ENCODE results near the gene FOSL1. TPM values are rescaled to one million over a fixed set of nuclear protein-coding genes. Genes with fewer than 3 reads are reported as not detected.

FOSL1 gene
- total RNA-seq, 2 experiments from 2014 or later, result 0.88 TPM; not detected in 1

DNA sequence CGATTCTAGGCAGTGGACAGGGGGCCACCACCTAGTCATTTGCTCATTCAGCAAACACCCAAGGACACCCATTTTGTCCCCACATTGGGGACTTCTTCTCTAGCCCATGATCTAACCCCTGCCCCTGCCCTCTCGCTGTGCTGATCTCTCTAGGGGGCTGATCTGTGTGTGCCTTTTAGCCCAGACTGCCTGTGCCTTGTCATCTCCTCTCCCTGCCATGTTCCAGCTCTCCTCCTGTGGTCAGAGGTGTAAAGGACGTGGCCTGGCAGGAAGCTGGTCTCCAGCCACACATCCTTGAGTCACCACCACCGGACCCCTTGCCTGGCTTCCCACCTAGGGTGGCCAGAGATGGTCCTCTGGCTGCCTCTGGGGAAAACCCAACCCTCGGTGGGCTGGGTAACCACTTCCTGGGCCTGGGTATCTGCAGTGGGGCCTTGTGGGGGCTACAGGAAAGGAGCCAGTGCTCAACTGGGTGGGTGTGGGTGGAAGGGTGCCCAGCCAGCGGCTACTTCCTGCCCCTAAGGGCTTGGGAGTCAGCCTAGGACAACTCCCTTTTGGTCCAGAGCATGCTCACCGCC, 19.3 kb downstream of the FOSL1 start:
- CTCF ChIA-PET (ENCODE audit: unreplicated experiment), result interaction anchor here (0.5 kb wide), 1 partner anchor 7 kb away, joined by 6 read pairs; the partner anchor contains the start of gene FIBP
- Histone ChIP-seq H3K36me3 (ENCODE audit: insufficient read depth, low read length) (peaks cover 41% of the 10 kb centered on the region), H2AFZ (ENCODE audit: low read length) (no peak overlapping the region), H3K4me2 (ENCODE audit: low read length) (no peak overlapping the region), H3K79me2 (ENCODE audit: insufficient read depth, low read depth, low read length) (no peaks in the 10 kb centered on the region), H3K4me3 (ENCODE audit: low read depth, low read length, poor library complexity, severe bottlenecking) (no peak overlapping the region), H3K27ac (ENCODE audit: low read depth, low read length, poor library complexity, severe bottlenecking) (no peak overlapping the region), H4K20me1 (ENCODE audit: insufficient read depth, low read length) (no peaks in the 10 kb centered on the region), H3K4me1 (ENCODE audit: insufficient read depth, low read length, poor library complexity, severe bottlenecking) (peaks cover 14% of the 10 kb centered on the region), H3K9me2 (ENCODE audit: insufficient read depth, low read length) (no peaks in the 10 kb centered on the region), H3K9me3 (ENCODE audit: low read length) (no peaks in the 10 kb centered on the region)
- intact Hi-C loops (cut with micrococcal nuclease; ENCODE audit: unreplicated experiment), result no loop called here
- no TSS peak for BruUV-seq (replicated peaks)
- no peak for DNase-seq (ENCODE audit: low spot score)
- POLR2A ChIA-PET, result no interaction called here
- TF ChIP-seq, protein P1, sequence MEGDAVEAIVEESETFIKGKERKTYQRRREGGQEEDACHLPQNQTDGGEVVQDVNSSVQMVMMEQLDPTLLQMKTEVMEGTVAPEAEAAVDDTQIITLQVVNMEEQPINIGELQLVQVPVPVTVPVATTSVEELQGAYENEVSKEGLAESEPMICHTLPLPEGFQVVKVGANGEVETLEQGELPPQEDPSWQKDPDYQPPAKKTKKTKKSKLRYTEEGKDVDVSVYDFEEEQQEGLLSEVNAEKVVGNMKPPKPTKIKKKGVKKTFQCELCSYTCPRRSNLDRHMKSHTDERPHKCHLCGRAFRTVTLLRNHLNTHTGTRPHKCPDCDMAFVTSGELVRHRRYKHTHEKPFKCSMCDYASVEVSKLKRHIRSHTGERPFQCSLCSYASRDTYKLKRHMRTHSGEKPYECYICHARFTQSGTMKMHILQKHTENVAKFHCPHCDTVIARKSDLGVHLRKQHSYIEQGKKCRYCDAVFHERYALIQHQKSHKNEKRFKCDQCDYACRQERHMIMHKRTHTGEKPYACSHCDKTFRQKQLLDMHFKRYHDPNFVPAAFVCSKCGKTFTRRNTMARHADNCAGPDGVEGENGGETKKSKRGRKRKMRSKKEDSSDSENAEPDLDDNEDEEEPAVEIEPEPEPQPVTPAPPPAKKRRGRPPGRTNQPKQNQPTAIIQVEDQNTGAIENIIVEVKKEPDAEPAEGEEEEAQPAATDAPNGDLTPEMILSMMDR (conservative IDR thresholded peaks at IDR 0.05; ENCODE audit: low read length), result no peak
- TF ChIP-seq EZH2phosphoT487 (IDR thresholded peaks at IDR 0.05; ENCODE audit: borderline replicate concordance, low read depth, low read length), result no peak

DNA sequence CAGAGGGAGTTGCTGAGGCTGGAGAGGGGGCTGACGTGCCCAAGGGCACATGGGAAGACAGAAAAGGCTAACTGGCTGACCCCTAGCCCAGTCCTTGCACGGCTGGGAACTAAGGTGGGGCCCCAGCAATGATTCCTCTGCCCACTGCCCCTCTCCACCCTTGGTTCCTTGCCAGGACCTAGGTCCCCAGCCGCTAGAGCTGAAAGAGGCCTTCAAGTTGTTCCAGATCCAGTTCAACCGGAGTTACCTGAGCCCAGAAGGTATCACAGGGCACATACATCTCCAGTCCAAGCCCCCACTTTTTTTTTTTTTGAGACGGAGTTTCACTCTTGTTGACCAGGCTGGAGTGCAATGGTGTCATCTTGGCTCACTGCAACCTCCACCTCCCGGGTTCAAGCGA, 20.2 kb downstream of the FOSL1 start:
- no peaks in the 10 kb centered on the region for H3K9me3 ChIP-seq (ENCODE audit: low read length)
- no peak overlapping the region for H2AFZ ChIP-seq (ENCODE audit: low read length)
- H3K4me2 ChIP-seq (ENCODE audit: low read length), result no peak overlapping the region
- POLR2A ChIA-PET, result no interaction called here
- no peaks in the 10 kb centered on the region for H4K20me1 ChIP-seq (ENCODE audit: insufficient read depth, low read length)
- H3K27ac ChIP-seq (ENCODE audit: low read depth, low read length, poor library complexity, severe bottlenecking), result no peak overlapping the region
- no peaks in the 10 kb centered on the region for H3K79me2 ChIP-seq (ENCODE audit: insufficient read depth, low read depth, low read length)
- CTCF ChIA-PET (ENCODE audit: unreplicated experiment), result no interaction called here
- H3K4me3 ChIP-seq (ENCODE audit: low read depth, low read length, poor library complexity, severe bottlenecking), result no peak overlapping the region
- peaks cover 10% of the 10 kb centered on the region for H3K4me1 ChIP-seq (ENCODE audit: insufficient read depth, low read length, poor library complexity, severe bottlenecking)
- no peaks in the 10 kb centered on the region for H3K9me2 ChIP-seq (ENCODE audit: insufficient read depth, low read length)
- DNase-seq (ENCODE audit: low spot score), result no peak
- peaks cover 32% of the 10 kb centered on the region for H3K36me3 ChIP-seq (ENCODE audit: insufficient read depth, low read length)
- TF ChIP-seq EZH2phosphoT487 (IDR thresholded peaks at IDR 0.05; ENCODE audit: borderline replicate concordance, low read depth, low read length), result no peak
- TF ChIP-seq, protein P1 (conservative IDR thresholded peaks at IDR 0.05; ENCODE audit: low read length), result no peak
- no TSS peak for BruUV-seq (replicated peaks)
- intact Hi-C loops (cut with micrococcal nuclease; ENCODE audit: unreplicated experiment), result no loop called here

DNA sequence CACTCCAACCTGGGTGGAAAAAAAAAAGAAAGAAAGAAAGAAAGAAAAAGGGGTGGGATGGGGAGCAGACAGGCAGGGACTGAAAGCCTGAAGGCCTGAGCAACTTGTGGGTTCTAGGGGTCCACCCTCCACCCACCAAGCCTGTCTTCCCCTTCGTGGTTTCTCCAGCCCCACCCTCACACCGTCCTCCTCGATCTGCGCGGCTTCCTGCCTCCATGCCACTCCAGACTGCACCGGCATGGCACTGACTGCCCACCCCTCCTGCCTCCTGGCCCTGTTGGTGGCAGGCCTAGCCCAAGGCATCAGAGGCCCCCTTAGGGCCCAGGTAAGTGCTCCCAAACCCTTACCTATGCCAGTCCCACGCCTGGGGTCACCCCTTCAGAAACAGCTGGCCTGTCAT, 20.6 kb downstream of the FOSL1 start, which contains the start of gene CTSW:
TSS of gene CTSW (plus strand) at position 221 of the 400 bp plus-strand sequence. CDS start at position 239, 18 bp downstream.
- CTCF ChIA-PET (ENCODE audit: unreplicated experiment), result no interaction called here
- Histone ChIP-seq H2AFZ (ENCODE audit: low read length) (no peak within 1 kb of the TSS), H3K9me2 (ENCODE audit: insufficient read depth, low read length) (no peaks in the 10 kb centered on the region), H3K4me2 (ENCODE audit: low read length) (no peak within 1 kb of the TSS), H3K36me3 (ENCODE audit: insufficient read depth, low read length) (peaks cover 29% of the 10 kb centered on the region), H4K20me1 (ENCODE audit: insufficient read depth, low read length) (no peaks in the 10 kb centered on the region), H3K4me1 (ENCODE audit: insufficient read depth, low read length, poor library complexity, severe bottlenecking) (peaks cover 6% of the 10 kb centered on the region), H3K27ac (ENCODE audit: low read depth, low read length, poor library complexity, severe bottlenecking) (no peak within 1 kb of the TSS), H3K4me3 (ENCODE audit: low read depth, low read length, poor library complexity, severe bottlenecking) (no peak within 1 kb of the TSS), H3K9me3 (ENCODE audit: low read length) (no peaks in the 10 kb centered on the region), H3K79me2 (ENCODE audit: insufficient read depth, low read depth, low read length) (no peaks in the 10 kb centered on the region)
- POLR2A ChIA-PET, result interaction anchor here (0.6 kb wide), 1 partner anchor 67 kb away, joined by 3 read pairs; no protein-coding TSS in a partner anchor
- no TSS peak for BruUV-seq (replicated peaks)
- TF ChIP-seq EZH2phosphoT487 (IDR thresholded peaks at IDR 0.05; ENCODE audit: borderline replicate concordance, low read depth, low read length), result no peak
- TF ChIP-seq, protein P1 (conservative IDR thresholded peaks at IDR 0.05; ENCODE audit: low read length), result no peak
- intact Hi-C loops (cut with micrococcal nuclease; ENCODE audit: unreplicated experiment), result no loop called here
- DNase-seq (ENCODE audit: low spot score), result no peak

Data from OCI-LY7 (cell line).